HG03045 (cell line): ENCODE measurements around the gene PCBP3.

Source experiments
- ATAC-seq: cut with Tn5 transposase; IDR thresholded peaks from one replicate; pipeline ENCODE4 v1.9.1; 2021; ENCODE audit warnings: mild to moderate bottlenecking, moderate library complexity; ENCODE audit not compliant: unreplicated experiment

Gene PCBP3

DNA sequence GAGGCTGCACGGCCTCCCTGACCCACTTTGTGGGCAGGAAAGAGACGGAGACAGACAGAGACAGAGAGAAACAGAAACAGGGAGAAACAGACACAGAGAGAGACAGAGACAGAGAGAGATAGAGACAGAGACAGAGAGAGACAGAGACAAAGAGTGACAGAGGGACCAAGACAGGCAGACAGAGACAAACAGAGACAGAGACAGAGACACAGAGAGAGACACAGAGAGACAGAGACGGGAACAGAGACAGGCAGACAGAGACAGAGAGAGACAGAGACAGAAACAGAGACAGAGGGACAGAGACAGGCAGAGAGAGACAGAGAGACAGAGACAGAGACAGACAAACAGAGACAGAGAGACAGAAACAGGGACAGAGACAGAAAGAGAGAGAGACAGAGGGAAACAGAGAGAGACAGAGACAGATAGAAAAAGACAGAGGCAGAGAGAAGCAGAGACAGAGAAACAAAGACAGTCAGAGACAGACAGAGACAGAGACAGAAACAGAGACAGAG lies 341.1 kb downstream of the PCBP3 start:
- ATAC-seq, result no peak

DNA sequence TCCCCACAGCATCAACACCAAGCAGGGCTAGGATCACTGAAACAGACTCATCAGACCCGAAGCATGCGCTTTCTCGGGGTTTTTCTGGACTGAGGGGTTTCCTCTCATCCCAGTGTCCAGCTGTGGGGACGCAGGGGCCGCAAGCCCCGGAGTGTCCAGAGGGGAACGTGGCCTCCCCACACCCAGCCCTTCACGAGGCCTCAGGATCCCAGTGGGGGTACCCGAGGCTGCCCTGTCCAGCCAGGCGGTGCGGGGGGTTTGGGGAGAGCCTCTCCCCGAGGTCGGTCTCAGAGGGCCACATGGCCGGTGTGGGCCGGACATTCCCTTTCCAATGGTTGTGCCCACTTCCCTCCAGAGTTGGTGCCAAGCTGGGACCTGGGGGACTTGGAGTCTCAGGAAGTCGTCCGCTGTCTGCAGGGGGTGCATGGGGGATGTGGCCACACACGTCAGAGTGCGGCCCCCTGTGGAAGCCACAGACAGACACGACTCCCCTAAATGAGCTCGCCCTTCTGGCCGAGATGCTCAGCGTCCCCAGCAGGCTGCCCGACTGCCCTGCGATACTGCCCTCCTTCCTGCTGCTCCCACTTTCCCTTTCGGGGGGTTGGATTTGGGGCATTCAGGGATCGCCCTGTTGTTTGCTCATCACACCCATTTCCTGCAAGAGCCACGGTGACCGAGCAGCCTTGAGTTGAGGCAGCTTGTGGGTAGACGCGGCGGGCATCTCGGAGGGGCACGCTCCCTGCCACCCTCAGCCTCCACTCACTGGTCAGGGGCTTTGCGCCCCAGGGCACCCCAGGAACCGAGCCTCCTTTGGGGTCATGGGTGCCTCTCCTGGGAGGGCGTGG lies 342.2 kb downstream of the PCBP3 start:
- ATAC-seq, result no peak

DNA sequence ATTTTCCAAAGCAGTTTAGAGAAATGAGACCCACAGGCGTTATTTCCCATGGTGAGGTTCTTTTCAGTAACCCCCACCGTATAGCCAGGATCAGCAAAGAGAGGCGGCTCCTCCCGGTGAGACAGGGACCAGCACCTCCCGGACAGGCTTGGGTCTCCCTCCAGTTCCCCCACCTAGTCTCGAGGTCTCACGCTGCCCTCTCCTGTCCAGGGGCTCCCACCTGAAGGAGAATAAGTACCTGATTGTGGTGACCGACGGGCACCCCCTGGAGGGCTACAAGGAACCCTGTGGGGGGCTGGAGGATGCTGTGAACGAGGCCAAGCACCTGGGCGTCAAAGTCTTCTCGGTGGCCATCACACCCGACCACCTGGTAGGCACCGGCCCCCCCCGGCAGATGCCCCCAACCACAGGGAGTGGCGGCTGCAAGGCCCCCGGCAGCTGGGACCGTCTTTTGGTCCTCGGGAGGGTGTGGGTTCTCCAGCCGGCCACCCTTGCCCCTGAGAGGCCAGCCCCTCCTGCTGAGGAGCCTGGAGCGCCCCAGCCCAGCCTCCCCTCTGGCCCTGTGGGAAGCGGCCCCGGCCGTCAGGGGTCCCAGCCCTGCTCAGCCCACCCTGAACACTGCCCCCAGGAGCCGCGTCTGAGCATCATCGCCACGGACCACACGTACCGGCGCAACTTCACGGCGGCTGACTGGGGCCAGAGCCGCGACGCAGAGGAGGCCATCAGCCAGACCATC lies 343.0 kb downstream of the PCBP3 start:
- no peak for ATAC-seq

DNA sequence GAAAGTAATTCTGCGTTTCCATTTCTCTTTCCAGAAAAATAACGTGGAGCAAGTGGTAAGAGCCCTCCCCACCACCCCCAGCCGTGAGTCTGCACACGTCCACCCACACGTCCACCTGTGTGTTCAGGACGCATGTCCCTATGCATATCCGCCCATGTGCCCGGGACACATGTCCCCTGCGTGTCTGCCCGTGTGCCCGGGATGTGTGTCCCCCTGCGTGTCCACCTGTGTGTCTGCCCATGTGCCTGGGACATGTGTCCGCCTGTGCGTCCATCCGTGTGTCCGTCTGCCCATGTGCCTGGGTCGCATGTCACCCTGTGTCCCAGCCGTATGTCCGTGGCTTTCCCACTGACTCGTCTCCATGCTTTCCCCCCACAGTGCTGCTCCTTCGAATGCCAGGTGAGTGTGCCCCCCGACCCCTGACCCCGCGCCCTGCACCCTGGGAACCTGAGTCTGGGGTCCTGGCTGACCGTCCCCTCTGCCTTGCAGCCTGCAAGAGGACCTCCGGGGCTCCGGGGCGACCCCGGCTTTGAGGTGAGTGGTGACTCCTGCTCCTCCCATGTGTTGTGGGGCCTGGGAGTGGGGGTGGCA lies 343.7 kb downstream of the PCBP3 start:
- ATAC-seq, result no peak

DNA sequence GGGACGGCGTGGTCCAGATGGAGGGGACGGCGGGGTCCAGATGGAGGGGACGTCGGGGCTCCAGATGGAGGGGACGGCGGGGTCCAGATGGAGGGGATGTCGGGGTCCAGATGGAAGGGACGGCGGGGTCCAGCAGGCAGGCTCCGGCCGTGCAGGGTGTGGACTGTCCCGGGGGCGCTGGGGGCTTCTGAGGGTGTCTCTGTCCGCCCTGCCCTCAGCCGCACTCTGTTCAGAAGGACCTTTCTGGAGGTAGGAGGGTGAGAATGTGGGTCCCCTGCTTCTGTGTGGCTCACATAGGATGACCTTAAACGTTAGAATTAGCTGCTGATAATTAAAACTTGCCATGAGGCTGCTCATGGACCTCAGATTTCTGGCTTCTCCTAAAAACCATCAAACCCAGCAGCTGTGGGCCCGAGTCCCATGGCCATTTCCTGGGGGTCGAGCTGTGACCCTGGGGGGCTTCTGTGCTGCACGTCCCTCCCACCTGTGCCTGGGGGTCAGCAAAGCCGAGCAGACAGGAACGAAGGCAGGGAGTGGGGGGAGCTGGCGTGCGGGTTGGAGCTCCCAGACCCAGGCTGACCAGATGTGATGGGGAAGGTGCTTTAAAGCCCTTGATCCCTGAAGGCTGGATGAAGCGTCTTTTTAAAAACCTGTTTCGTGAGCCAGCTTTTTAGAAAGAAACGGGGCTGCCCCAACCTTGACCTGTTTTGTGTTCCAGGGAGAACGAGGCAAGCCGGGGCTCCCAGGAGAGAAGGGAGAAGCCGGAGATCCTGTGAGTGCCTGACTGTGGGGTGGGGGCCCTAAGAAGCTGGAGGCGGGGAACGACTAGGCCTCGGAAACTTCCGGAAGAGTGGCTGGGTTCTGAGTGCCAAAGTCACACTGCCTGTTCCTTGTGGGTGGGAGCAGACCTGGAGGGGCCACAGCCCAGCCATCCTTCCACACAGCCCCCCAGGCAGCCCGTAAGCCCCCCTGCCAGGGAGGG lies 345.1 kb downstream of the PCBP3 start:
- ATAC-seq, result no peak

GRCh38 chr21:45989355-45990048 lies 346.0 kb downstream of the PCBP3 start:
- ATAC-seq, result no peak

DNA sequence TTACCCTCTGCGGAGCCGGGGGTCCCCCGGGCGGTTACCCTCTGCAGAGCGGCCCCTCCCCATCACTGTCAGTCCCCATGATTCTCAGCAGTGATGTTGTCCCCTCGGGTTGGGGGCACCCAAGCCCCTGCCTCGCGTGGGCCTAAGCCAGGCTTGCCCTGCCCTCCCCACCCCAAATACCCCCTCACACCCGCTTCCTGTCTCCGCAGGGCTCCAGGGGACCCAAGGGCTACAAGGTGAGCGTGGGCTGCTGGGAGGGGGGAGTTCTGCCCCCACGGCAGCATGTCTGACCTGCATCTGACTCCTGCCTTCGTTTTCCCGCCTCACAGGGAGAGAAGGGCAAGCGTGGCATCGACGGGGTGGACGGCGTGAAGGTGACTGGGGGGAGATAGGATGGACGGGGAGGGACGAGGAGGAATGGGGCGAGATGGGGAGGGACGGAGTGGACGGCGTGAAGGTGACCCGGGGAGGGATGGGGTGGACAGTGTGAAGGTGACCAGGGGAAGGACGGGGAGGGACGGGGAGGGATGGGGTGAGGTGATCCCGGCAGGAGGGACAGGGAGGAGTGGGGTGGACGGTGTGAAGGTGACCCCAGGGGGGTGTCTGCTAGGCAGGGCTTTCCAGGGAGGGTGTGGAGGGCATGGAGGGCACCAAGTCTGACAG lies 346.7 kb downstream of the PCBP3 start:
- no peak for ATAC-seq

DNA sequence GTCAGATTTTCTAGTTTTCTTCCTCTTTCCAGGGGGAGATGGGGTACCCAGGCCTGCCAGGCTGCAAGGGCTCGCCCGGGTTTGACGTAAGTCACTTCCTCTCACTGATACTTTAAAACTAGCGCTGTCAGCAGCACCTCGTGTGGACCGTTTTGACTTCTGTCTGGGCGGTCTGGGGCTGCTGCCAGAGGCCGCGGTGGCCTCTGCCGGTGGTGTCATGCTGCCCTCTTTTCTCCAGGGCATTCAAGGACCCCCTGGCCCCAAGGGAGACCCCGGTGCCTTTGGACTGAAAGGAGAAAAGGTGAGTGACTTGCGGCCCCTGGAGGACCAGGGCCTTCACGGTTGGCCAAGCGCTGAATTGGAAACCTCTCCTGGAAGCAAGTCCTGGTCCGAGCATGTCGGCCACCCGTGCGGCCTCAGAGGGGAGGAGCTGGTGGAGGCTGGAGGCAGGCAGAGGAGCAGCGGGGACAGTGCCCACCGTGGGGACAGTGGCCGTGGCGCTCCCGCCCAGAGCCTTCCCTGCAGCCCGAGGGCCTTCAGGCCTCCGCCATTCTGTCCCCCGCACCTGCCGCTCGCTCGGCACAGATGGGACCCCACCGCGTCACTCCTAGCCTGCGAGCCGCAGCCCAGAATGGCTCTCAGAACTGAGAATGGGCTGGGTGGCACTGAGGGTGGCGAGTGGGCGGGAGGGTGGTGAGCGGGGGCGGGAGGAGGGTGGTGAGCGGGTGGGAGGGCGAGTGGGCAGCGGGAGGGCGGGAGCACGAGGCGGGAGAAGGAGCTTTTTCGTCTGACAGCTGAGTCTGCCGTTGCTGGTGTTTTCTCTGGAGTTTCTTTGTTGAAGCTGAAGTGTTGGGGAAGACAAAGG lies 347.4 kb downstream of the PCBP3 start:
- ATAC-seq, result no peak

DNA sequence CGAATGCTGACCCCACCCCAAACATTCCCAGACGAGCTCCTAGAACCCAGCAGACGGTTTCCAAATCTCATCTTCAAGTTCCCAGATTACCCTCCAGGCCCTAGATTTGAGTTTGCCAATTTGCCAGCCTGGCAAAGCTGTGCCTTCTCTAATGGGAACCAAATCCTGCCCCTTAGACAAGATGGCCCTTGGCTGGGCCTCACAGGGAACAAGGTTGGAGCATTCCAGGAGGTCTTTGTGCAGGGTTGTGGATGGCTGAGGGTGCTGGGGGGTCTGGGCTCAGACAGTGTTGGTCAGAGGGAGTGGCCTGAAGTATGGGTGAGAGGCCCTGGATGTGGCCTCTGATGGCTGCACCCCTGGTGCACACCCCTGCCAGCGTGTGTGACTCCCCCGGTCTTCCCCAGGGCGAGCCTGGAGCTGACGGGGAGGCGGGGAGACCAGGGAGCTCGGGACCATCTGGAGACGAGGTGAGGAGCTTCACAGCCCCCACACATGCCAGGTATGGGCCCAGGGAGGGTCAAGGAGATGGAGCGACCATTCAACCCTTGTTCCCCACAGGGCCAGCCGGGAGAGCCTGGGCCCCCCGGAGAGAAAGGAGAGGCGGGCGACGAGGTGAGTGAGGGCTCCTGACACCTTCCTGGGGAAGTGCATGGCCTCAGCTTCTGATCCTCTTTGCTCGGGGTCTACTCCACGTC lies 348.2 kb downstream of the PCBP3 start:
- no peak for ATAC-seq
